Measurements from ENCODE around the gene RNF225. TPM values are rescaled to one million over a fixed set of nuclear protein-coding genes. Genes with fewer than 3 reads are reported as not detected.

Gene RNF225
- total and polyA plus RNA-seq, 4 donors = not detected

DNA sequence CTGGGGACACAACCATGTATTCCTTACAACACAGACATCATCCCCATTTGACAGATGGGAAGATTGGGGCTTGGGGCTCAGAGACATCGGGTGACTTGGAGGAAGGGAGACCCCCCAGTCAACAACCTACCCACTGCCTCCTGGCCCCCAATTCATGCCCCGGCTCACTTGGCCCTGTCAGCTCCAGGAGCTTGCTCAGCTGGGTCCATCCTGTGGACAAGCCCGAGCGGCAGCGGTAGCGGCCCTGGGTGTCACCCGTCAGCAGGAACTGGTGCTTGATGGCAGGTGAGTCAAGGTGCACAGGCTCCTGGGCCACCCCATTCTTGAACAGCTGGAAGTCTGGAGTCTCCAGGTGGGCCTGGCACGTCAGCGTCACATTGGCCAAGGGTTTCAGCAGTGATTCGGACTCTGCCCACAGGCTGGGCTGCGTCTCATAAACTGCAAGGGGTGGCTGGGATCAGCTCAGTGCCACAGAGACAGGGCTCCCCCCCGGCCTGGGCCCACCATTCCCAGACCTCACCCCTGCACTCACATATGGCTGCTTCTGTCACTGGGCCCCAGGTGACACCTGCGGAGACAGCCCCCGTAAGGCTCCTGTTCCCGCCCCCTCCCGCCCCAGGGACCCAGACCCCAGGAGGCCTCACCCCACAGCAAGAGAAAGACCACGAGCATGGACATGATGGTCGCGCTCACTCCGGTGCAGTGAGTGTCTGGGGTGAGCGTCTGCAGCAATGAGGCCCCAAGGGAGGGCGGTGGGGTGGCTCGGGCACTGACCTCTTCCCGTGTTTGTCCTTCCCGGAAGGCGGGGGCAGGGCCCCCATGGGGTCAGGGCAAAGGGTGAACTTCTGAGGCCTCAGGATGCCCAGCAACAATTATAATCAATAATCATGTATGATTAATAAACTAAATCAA lies 42.4 kb upstream of the RNF225 start, which contains the start of gene A1BG:
Gene A1BG (minus strand): TSS at position 733 of the 912 bp plus-strand sequence. CDS start 55 bp downstream, at position 678.
- H3K36me3 ChIP-seq (ENCODE audit: control insufficient read depth, insufficient read depth, low read length) = peaks cover 56% of the 10 kb centered on the region
- no peak within 1 kb of the TSS for H3K4me3 ChIP-seq (ENCODE audit: low read depth, low read length)
- H3K4me1 ChIP-seq (ENCODE audit: control insufficient read depth, insufficient read depth, low read length) = peaks cover 26% of the 10 kb centered on the region
- DNase-seq (ENCODE audit: low read depth in 4 of 6, low spot score in 6 of 6) = no peak
- peaks cover 44% of the 10 kb centered on the region for H3K27me3 ChIP-seq (ENCODE audit: control insufficient read depth, insufficient read depth, low read length)
- no peak within 1 kb of the TSS for H3K27ac ChIP-seq (ENCODE audit: low read depth, low read length)
- H3K9me3 ChIP-seq (ENCODE audit: control insufficient read depth, insufficient read depth, low read length) = no peaks in the 10 kb centered on the region
- WGBS (ENCODE audit: insufficient coverage) = 86% methylated on average over 22 of the region's 26 CpGs

DNA sequence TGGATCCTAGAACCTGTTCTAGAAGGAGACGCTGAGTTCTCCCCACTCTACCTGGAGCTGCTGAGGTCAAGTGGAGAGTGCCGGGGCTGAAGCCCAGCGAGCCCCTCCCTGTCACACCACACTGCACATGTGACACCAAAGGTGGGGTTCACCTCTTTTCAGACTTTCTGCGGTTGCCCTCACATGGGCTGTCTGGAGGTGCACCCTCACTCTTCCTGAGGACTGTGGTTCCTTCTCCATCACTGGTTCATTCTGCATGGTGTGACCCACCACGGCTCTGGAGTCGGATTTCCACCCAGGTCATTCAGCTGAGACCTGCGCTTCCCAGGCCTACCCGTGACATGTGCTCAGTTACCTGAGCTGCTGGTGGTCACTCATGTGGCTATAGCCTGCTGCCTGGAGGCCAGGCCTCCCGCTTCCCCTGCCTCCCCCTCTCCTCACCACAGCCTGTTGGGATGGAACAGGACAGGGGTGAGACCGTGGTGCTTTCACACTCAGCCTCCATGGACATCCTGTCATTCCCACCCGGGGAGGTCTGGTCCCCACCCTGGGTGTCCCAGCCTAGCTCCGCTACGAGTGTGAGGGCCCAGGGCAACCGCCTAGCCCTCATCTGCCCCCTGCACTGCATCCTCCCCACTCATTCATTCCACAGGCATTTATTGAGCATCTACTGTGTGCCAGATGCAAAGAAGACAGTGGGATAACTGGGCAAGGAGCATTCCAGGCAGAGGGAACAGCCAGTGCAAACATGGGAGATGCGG lies 41.6 kb upstream of the RNF225 start:
- H3K27ac ChIP-seq (ENCODE audit: low read depth, low read length) = no peak overlapping the region
- DNase-seq (ENCODE audit: low read depth in 4 of 6, low spot score in 6 of 6) = no peak
- H3K36me3 ChIP-seq (ENCODE audit: control insufficient read depth, insufficient read depth, low read length) = peaks cover 65% of the 10 kb centered on the region
- no peak overlapping the region for H3K4me3 ChIP-seq (ENCODE audit: low read depth, low read length)
- 91% methylated on average over 13 of the region's 15 CpGs for WGBS (ENCODE audit: insufficient coverage)
- H3K9me3 ChIP-seq (ENCODE audit: control insufficient read depth, insufficient read depth, low read length) = no peaks in the 10 kb centered on the region
- H3K27me3 ChIP-seq (ENCODE audit: control insufficient read depth, insufficient read depth, low read length) = peaks cover 38% of the 10 kb centered on the region
- peaks cover 28% of the 10 kb centered on the region for H3K4me1 ChIP-seq (ENCODE audit: control insufficient read depth, insufficient read depth, low read length)

DNA sequence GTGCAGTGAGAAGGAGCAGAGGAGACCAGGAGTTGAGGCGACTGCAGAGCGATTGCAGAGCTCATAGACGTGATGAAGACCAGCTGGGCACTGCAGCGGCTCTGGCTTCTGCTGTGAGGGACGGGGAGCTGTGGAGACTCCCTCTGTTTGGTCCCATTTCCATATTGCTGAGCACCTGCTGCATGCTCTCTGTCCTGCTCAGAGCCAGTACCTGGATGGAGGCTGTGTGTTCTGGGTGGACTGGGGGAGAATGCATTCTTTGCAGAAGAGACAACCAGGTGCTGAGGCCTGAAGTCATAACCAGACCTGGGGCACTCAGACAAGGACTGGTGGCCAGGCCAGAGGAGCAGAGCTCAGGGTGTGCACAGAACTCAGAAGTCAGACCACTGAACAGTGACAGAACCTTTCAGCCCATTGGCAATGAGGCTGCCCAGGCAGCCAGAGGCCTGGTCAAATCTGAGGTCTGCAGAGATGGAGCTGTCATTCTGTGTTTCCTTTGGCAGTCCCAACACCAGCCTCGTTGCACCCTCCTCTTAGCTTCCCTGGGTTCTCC lies 40.9 kb upstream of the RNF225 start:
- no peak overlapping the region for H3K27ac ChIP-seq (ENCODE audit: low read depth, low read length)
- DNase-seq (ENCODE audit: low read depth in 4 of 6, low spot score in 6 of 6) = no peak
- no peak overlapping the region for H3K4me3 ChIP-seq (ENCODE audit: low read depth, low read length)
- H3K9me3 ChIP-seq (ENCODE audit: control insufficient read depth, insufficient read depth, low read length) = no peaks in the 10 kb centered on the region
- peaks cover 29% of the 10 kb centered on the region for H3K4me1 ChIP-seq (ENCODE audit: control insufficient read depth, insufficient read depth, low read length)
- H3K36me3 ChIP-seq (ENCODE audit: control insufficient read depth, insufficient read depth, low read length) = peaks cover 70% of the 10 kb centered on the region
- peaks cover 31% of the 10 kb centered on the region for H3K27me3 ChIP-seq (ENCODE audit: control insufficient read depth, insufficient read depth, low read length)
- WGBS (ENCODE audit: insufficient coverage) = 87% methylated on average over 6 of the region's 6 CpGs

DNA sequence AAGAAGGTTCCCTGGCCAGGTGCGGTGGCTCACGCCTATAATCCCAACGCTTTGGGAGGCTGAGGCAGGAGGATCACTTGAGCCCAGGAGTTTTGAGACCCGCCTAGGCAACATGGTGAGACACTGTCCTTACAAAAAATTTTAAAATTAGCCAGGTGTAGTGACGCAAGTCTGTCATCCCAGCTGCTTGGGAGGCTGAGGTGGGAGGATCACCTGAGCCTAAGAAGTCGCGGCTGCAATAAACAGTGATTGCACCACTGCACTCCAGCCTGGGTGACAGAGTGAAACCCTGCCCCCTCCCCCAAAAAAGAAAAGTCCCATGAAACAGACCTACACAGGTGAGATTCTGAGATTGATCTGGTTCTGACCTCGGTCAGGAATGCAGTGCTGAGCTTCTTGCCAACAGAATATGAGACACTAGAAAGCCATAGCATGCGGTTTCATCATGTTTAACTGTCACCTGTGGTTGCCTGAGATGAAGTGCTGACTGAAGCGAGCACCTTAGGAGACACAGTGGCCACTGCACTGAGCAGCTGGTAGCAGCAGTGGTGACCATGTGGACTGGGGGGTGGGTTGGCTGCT lies 40.1 kb upstream of the RNF225 start:
- Histone ChIP-seq H3K4me3 (ENCODE audit: low read depth, low read length) (no peak overlapping the region), H3K27me3 (ENCODE audit: control insufficient read depth, insufficient read depth, low read length) (peaks cover 24% of the 10 kb centered on the region), H3K4me1 (ENCODE audit: control insufficient read depth, insufficient read depth, low read length) (peaks cover 23% of the 10 kb centered on the region), H3K27ac (ENCODE audit: low read depth, low read length) (no peak overlapping the region), H3K36me3 (ENCODE audit: control insufficient read depth, insufficient read depth, low read length) (peaks cover 70% of the 10 kb centered on the region), H3K9me3 (ENCODE audit: control insufficient read depth, insufficient read depth, low read length) (no peaks in the 10 kb centered on the region)
- DNase-seq (ENCODE audit: low read depth in 4 of 6, low spot score in 6 of 6) = no peak
- WGBS (ENCODE audit: insufficient coverage) = 94% methylated on average over 7 of the region's 10 CpGs

DNA sequence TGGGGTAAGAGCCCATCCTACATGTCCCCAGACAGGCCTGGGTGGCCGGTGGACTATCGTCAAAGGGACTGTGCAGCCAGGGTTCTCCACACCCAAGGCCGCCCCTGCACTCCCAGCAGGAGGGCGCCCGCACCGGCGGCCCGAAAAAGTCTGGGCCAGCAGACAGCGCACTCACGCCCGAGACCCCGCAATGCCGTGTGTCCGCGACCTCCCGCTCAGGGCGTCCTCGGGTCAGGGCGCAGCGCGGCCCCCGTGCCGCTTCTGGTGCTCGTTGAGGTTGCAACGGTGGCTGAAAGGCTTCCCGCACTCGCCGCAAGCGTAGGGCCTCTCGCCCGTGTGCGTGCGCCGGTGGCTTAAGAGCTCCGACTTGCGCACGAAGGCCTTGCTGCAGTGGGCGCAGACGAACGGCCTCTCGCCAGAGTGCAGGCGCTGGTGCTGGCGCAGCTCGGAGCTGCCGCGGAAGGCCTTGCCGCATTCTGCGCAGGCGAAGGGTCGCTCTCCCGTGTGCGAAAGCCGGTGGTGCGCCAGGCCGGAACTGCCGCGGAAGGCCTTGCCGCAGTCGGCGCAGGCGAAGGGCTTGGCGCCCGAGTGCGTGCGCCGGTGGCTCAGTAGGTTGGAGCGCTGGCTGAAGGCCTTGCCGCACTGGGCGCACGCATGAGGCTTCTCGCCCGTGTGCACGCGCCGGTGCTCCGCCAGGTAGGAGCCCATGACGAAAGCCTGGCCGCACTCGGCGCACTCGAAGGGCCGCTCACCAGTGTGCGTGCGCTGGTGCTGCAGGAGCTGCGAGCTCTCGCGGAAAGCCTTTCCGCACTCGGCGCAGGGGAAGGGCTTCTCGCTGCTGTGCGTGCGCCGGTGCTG lies 39.3 kb upstream of the RNF225 start:
- Histone ChIP-seq H3K4me3 (ENCODE audit: low read depth, low read length) (no peak overlapping the region), H3K4me1 (ENCODE audit: control insufficient read depth, insufficient read depth, low read length) (peaks cover 17% of the 10 kb centered on the region), H3K9me3 (ENCODE audit: control insufficient read depth, insufficient read depth, low read length) (no peaks in the 10 kb centered on the region), H3K27ac (ENCODE audit: low read depth, low read length) (no peak overlapping the region), H3K36me3 (ENCODE audit: control insufficient read depth, insufficient read depth, low read length) (peaks cover 66% of the 10 kb centered on the region), H3K27me3 (ENCODE audit: control insufficient read depth, insufficient read depth, low read length) (peaks cover 16% of the 10 kb centered on the region)
- DNase-seq (ENCODE audit: low read depth in 4 of 6, low spot score in 6 of 6) = peak in 2 of 6 donors; percentile 46 to 60
- WGBS (ENCODE audit: insufficient coverage) = 38% methylated on average over 94 of the region's 94 CpGs

DNA sequence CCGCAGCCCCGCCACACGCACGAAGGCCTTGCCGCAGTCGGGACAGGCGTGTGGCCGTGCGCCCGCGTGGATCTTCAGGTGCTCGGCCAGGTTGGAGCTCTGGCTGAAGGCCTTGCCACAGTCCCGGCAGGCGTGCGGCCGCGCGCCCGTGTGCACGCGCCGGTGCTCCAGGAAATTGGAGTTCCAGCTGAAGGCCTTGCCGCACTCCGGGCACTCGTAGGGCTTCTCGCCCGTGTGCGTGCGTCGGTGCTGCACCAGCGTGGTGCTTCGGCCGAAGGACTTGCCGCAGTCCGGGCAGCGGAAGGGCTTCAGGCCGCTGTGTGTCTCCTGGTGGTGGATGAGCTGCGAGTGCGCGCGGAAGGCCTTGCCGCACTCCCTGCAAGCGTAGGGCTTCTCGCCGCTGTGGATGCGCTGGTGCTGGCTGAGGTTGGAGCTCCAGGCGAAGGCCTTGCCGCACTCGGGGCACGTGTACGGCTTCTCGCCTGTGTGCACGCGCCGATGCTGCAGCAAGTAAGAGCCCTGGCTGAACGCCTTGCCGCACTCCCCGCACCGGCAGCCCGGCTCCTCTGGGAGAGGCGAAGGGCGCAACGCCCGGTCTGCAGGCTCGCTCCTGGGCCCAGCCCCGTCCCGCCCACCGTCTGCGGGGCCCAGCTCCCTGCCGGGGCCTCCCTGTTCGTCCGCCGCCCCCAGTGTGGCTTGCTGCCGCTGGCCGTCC lies 38.5 kb upstream of the RNF225 start:
- no peaks in the 10 kb centered on the region for H3K9me3 ChIP-seq (ENCODE audit: control insufficient read depth, insufficient read depth, low read length)
- H3K4me1 ChIP-seq (ENCODE audit: control insufficient read depth, insufficient read depth, low read length) = peaks cover 25% of the 10 kb centered on the region
- H3K27me3 ChIP-seq (ENCODE audit: control insufficient read depth, insufficient read depth, low read length) = peaks cover 9% of the 10 kb centered on the region
- WGBS (ENCODE audit: insufficient coverage) = 52% methylated on average over 75 of the region's 75 CpGs
- peaks cover 64% of the 10 kb centered on the region for H3K36me3 ChIP-seq (ENCODE audit: control insufficient read depth, insufficient read depth, low read length)
- no peak overlapping the region for H3K27ac ChIP-seq (ENCODE audit: low read depth, low read length)
- no peak overlapping the region for H3K4me3 ChIP-seq (ENCODE audit: low read depth, low read length)
- peak in 2 of 6 donors; percentile 32 to 39 for DNase-seq (ENCODE audit: low read depth in 4 of 6, low spot score in 6 of 6)

DNA sequence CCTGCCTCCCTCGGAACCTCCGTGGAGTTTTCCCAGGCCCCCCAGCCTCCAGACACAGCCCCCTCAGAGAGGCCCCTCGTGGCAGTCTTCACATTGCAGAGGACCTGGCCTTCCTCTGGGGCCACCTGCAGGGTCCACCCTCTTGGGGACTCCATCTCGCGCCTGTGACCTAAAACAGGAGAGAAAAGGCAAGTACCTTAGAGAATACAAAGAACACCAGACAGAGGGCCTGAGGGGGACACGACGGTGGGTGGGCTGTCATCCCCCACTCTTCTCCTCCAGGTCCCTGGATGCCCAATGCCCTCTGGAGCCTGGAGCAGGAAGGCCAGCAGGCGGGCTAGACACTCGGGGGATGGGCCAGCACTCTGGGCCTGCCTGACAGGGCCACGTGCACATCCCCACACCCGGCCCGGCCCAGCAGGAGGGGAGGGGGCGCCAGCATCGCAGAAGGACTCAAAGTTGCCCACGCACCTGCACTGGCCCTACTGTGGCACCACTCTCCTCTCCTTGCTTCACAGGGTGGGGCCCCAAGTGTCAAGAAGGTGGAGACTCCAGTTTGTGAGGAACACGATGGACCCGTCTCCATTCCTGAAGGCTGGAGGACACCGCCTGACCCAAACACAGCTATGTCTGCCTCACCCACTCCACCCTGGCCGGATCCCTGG lies 37.8 kb upstream of the RNF225 start:
- DNase-seq (ENCODE audit: low read depth in 4 of 6, low spot score in 6 of 6) = no peak
- Histone ChIP-seq H3K9me3 (ENCODE audit: control insufficient read depth, insufficient read depth, low read length) (no peaks in the 10 kb centered on the region), H3K4me1 (ENCODE audit: control insufficient read depth, insufficient read depth, low read length) (peaks cover 27% of the 10 kb centered on the region), H3K4me3 (ENCODE audit: low read depth, low read length) (no peak overlapping the region), H3K27me3 (ENCODE audit: control insufficient read depth, insufficient read depth, low read length) (peaks cover 9% of the 10 kb centered on the region), H3K27ac (ENCODE audit: low read depth, low read length) (no peak overlapping the region), H3K36me3 (ENCODE audit: control insufficient read depth, insufficient read depth, low read length) (peaks cover 61% of the 10 kb centered on the region)
- 63% methylated on average over 15 of the region's 19 CpGs for WGBS (ENCODE audit: insufficient coverage)

DNA sequence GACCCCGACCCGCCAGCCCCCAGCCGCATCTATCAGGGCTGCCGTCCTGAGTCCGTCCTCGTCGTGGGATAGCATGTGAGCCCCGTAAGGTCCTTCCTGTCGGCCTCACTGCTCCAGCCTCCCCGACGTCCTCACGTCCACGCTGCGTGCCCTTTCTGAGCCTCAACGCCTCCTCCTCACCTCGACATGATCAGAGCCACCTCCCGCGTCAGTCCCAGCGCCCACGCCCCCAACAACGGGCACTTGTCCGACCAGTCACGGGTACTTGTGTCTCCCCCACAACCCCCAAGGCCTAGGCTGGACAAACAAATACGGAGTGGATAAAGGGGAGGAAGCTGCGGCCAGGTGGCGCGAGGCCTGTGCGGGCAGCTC lies 33.6 kb upstream of the RNF225 start:
- Histone ChIP-seq H3K4me1 (ENCODE audit: control insufficient read depth, insufficient read depth, low read length) (peaks cover 29% of the 10 kb centered on the region), H3K27ac (ENCODE audit: low read depth, low read length) (peak overlapping the region; percentile 98), H3K36me3 (ENCODE audit: control insufficient read depth, insufficient read depth, low read length) (peaks cover 39% of the 10 kb centered on the region), H3K9me3 (ENCODE audit: control insufficient read depth, insufficient read depth, low read length) (no peaks in the 10 kb centered on the region), H3K4me3 (ENCODE audit: low read depth, low read length) (peak overlapping the region; percentile 92), H3K27me3 (ENCODE audit: control insufficient read depth, insufficient read depth, low read length) (peaks cover 5% of the 10 kb centered on the region)
- 1% methylated on average over 26 of the region's 28 CpGs for WGBS (ENCODE audit: insufficient coverage)
- DNase-seq (ENCODE audit: low read depth in 4 of 6, low spot score in 6 of 6) = no peak
